Fibroblast of mammary gland (primary cell): ENCODE data around the gene LDLRAD4.

Experiments used
- DNase-seq: peaks from one replicate; pipeline ENCODE4 v3.0.0-alpha.2; 2010; ENCODE audit warnings: low read depth
- H3K4me3 ChIP-seq: 2 replicates; pipeline ENCODE4 v1.5.1; 2011; ENCODE audit warnings: low read depth, mild to moderate bottlenecking, low read length, moderate library complexity; ENCODE audit not compliant: control insufficient read depth
- TF ChIP-seq, protein P1 (sequence below): conservative IDR thresholded peaks from 2 replicates; pipeline ENCODE4 v1.5.1; 2011; ENCODE audit warnings: low read depth, low read length, inconsistent platforms; ENCODE audit not compliant: control insufficient read depth, insufficient read depth

Gene LDLRAD4

DNA sequence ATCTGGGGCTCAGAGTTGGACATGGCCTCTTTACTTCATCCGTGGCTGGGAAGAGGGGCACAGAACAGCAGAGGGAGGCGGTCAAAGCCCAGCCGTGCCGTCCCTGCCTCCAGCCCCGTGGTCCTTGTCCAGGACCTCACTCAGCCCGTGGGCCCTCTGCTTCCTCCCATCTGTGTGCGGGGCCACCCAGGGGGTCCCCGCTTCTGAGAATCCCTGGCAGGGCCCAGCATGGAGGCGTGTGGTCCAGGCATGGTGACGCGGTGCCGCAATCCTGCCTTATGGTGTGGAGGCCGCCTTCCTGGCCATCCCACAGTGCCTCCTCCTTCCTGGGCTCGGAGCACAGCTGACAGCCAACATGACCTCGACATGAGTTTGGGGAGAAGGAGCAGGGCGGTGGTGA, 275.2 kb downstream of the LDLRAD4 start:
- TF ChIP-seq, protein P1, sequence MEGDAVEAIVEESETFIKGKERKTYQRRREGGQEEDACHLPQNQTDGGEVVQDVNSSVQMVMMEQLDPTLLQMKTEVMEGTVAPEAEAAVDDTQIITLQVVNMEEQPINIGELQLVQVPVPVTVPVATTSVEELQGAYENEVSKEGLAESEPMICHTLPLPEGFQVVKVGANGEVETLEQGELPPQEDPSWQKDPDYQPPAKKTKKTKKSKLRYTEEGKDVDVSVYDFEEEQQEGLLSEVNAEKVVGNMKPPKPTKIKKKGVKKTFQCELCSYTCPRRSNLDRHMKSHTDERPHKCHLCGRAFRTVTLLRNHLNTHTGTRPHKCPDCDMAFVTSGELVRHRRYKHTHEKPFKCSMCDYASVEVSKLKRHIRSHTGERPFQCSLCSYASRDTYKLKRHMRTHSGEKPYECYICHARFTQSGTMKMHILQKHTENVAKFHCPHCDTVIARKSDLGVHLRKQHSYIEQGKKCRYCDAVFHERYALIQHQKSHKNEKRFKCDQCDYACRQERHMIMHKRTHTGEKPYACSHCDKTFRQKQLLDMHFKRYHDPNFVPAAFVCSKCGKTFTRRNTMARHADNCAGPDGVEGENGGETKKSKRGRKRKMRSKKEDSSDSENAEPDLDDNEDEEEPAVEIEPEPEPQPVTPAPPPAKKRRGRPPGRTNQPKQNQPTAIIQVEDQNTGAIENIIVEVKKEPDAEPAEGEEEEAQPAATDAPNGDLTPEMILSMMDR: no peak
- H3K4me3 ChIP-seq: no peak overlapping the region
- no peak for DNase-seq

DNA sequence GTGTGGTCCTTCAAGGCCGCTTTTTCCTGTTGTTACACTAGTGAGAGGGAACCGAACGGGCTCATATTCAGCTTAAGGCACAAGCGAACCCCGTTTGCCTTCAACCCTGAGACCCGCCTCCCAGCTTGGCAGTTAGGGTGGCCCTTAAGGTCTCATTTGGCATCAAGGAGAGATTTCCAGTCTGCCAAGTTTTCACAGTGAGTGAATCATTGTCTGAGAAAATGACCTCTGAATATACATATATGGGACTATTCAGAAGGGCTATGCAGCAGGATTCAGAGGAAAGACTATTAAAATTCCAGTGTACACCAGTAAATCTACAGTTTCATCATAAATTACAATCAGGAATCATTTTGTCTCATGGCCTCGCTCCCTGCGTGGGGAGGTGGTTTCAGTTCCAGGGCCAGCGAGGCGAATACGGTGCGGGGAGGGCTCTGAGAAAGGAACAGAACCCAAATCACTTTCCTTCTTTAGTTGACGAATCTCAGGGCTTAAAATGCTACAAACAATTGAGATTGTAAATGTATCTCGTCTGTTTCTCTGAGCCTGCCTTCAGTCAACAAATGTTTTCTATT, 276.4 kb downstream of the LDLRAD4 start:
- TF ChIP-seq, protein P1: no peak
- DNase-seq: no peak
- no peak overlapping the region for H3K4me3 ChIP-seq

DNA sequence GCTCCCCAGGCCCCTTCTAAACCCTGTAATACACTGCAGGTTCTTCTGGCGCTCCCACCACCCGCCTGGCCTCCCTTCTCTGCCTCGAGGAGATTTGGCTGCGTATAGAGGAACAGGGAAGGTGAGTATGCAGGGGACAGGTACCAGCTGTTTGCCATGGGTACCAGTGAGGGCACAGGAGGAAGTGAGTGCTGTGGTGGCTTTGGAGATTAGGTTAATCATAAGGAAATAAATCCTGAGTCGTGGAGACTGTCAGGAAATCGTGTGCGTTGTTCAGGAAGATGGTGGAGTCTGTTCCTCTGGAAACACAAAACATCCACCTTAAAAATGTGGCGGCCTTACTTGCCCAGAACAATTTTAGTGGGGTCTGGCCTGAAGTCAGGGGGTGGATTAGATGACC, 277.4 kb downstream of the LDLRAD4 start:
- DNase-seq: no peak
- TF ChIP-seq, protein P1: no peak
- H3K4me3 ChIP-seq: no peak overlapping the region

DNA sequence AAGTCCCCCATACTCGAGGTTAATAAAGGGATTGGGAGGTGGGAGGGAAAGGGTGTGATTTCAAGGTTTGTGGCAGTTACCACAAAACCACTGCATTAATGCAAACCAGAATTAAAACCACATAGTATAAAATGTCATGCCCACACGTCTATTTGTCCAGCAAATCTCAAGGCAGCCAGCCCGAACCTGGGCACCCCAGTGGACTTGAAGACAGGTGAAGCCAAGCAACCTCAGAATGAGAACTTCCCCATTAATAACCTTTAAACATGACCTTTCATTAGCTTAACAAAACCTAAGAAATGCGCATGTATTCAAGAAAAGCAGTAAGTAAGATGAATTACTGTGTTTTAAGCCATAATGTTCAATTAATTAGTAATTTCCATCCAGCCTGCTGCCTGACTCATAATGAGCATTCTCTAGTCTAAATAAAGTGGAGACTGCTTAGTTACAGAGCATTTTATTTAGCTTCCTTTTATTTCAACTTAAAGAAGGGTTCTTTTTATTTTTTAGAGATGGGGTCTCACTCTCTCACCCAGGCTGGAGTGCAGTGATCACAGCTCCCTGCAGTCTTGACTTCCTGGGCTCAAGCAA, 278.2 kb downstream of the LDLRAD4 start:
- TF ChIP-seq, protein P1: no peak
- DNase-seq: no peak
- no peak overlapping the region for H3K4me3 ChIP-seq

DNA sequence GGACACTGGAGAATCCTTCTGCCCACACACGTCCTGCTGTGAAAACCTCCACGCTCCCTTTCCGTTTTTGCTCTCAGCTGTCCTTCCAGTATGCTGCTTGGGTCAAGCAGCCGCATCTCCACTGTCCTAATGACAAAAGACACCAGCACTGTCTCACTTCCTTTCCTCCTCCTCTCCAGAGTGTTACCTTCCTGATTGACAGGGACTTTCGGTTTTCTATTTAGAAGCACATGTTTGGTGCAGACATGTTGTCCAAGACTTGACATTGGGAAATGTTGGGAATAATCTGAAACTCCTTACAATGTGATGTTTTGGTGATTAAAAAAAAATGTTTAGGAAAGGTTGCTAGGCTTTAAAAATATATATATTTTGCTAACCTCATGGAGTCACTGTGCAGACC, 281.2 kb downstream of the LDLRAD4 start:
- DNase-seq: no peak
- H3K4me3 ChIP-seq: no peak overlapping the region
- TF ChIP-seq, protein P1: no peak

DNA sequence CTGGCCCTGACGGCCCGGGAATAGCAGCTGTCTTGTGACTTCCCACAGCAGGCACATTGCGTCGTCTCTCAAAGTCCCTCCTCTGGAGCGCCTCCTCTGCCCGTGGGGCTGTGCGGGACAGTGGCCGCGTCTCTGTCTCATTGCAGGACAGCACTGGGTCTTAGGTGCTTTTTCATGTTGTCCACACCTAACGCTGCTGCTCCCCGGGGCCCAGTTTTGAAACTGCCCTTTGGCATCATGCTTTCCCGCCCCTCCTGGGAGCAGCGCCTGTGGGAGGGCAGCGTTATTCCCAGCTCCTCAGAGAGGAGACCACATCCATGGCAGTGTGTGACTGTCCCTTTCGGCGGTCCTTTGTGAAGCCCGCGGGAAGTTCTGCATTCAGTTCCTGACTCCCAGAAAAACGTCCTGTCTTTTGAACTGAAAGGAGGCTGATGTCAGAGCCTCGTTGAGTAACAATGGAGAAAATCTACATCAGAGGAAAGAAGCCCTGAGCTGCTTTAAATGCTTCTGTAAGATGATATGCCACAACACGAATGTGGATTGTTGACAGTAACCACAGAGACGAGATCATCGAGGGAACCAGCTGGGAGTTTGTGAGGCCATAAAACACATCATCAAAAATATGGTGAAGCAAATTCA, 281.8 kb downstream of the LDLRAD4 start:
- H3K4me3 ChIP-seq: no peak overlapping the region
- peak; percentile 48 for DNase-seq
- TF ChIP-seq, protein P1: no peak
